Activated CD4-positive, alpha-beta memory T cell treated with anti-CD3 and anti-CD28 coated beads for 36 hours (primary cell): ENCODE data around the gene USP46. TPM values are rescaled to one million over a fixed set of nuclear protein-coding genes. Genes with fewer than 3 reads are reported as not detected.
A peak's percentile ranks its signal among the peaks of the same experiment; 100 is the strongest.

Source experiments
- CTCF ChIA-PET: fragments of 350-600 bp; sonication (Branson Sonifier 250); formaldehyde crosslinking; loops from one replicate; lab custom pipeline; 2021; ENCODE audit warnings: antibody characterized with exemption, inconsistent platforms; lab: Charles Lee
- POLR2A ChIA-PET: fragments of 350-600 bp; sonication (Branson Sonifier 250); formaldehyde crosslinking; loops from one replicate; lab custom pipeline; 2021; ENCODE audit warnings: antibody characterized with exemption; lab: Charles Lee
- DNase-seq: peaks from one replicate; pipeline ENCODE4 v3.0.0-alpha.2; 2020
- H3K27ac Mint-ChIP-seq: one replicate; pipeline ENCODE4 v1.8.0; 2021; ENCODE audit warnings: mixed read lengths
- H3K27me3 Mint-ChIP-seq: one replicate; pipeline ENCODE4 v1.8.0; 2021; ENCODE audit warnings: mixed read lengths
- H3K36me3 Mint-ChIP-seq: one replicate; pipeline ENCODE4 v1.8.0; 2021; ENCODE audit warnings: mixed read lengths
- H3K4me1 Mint-ChIP-seq: one replicate; pipeline ENCODE4 v1.8.0; 2021; ENCODE audit warnings: low read depth, mixed read lengths
- H3K4me3 Mint-ChIP-seq: one replicate; pipeline ENCODE4 v1.8.0; 2021; ENCODE audit warnings: mild to moderate bottlenecking, mixed read lengths
- H3K9me3 Mint-ChIP-seq: one replicate; pipeline ENCODE4 v1.8.0; 2021; ENCODE audit warnings: mixed read lengths
- intact Hi-C: fragments of 100-400 bp; cut with micrococcal nuclease; formaldehyde crosslinking; loops from one replicate; pipeline ENCODE4 v1.15.1; 2023
- total RNA-seq, 2 experiments: library from RNA; stranded (reverse); gene quantifications; one replicate each; pipeline ENCODE4 v1.2.3, GENCODE V29; 2021

USP46 gene
- total RNA-seq, 2 experiments from 2014 or later = 6.2 to 7.0 TPM

GRCh38 chr4:52670739-52671138, 11.6 kb upstream of the USP46 start:
- ChIA-PET CTCF (no interaction called here), POLR2A (no interaction called here)
- Mint-ChIP-seq H3K36me3 (no peaks in the 10 kb centered on the region), H3K9me3 (no peaks in the 10 kb centered on the region), H3K27me3 (peaks cover 11% of the 10 kb centered on the region), H3K4me1 (no peaks in the 10 kb centered on the region), H3K4me3 (no peak overlapping the region), H3K27ac (no peak overlapping the region)
- no peak for DNase-seq
- intact Hi-C loops = no loop called here

- Mint-ChIP-seq H3K4me1 (no peaks in the 10 kb centered on the region), H3K9me3 (no peaks in the 10 kb centered on the region), H3K4me3 (no peak overlapping the region), H3K36me3 (no peaks in the 10 kb centered on the region), H3K27ac (no peak overlapping the region), H3K27me3 (peaks cover 11% of the 10 kb centered on the region)
- CTCF ChIA-PET = no interaction called here
- intact Hi-C loops = no loop called here
- no peak for DNase-seq
- POLR2A ChIA-PET = no interaction called here
These were observed 11.0 kb upstream of the USP46 start for GRCh38 chr4:52670121-52670520.

- CTCF ChIA-PET = interaction anchor here (0.8 to 2.3 kb wide), 4 partner anchors 20 to 120 kb away, joined by 3 to 18 read pairs (median 3); no protein-coding TSS in a partner anchor
These were observed 6.5 kb upstream of the USP46 start for GRCh38 chr4:52665592-52665991.

GRCh38 chr4:52664479-52664878, 5.4 kb upstream of the USP46 start:
- intact Hi-C loops = loop anchor here (2.0 to 5.0 kb wide), 3 partner anchors 120 to 318 kb away; no protein-coding TSS in a partner anchor
- peaks cover 12% of the 10 kb centered on the region for H3K36me3 Mint-ChIP-seq
- CTCF ChIA-PET = interaction anchor here (0.8 to 2.3 kb wide), 2 partner anchors 75 to 119 kb away, joined by 3 to 18 read pairs; no protein-coding TSS in a partner anchor

More at GRCh38 chr4:52665592-52665991, 6.5 kb upstream of the USP46 start:
- H3K36me3 Mint-ChIP-seq = peaks cover 9% of the 10 kb centered on the region
- intact Hi-C loops = loop anchor here (1.0 to 2.0 kb wide), 3 partner anchors 121 to 317 kb away; no protein-coding TSS in a partner anchor
- peaks cover 4% of the 10 kb centered on the region for H3K9me3 Mint-ChIP-seq
- no peak for DNase-seq
- H3K4me1 Mint-ChIP-seq = peaks cover 11% of the 10 kb centered on the region
- POLR2A ChIA-PET = no interaction called here
- no peak overlapping the region for H3K27ac Mint-ChIP-seq
- H3K27me3 Mint-ChIP-seq = peaks cover 8% of the 10 kb centered on the region
- H3K4me3 Mint-ChIP-seq = no peak overlapping the region

GRCh38 chr4:52661966-52662690, 3.0 kb upstream of the USP46 start:
- H3K27me3 Mint-ChIP-seq = peaks cover 2% of the 10 kb centered on the region
- intact Hi-C loops = loop anchor here (5.0 kb wide), 1 partner anchor 160 kb away; no protein-coding TSS in a partner anchor
- no peak overlapping the region for H3K27ac Mint-ChIP-seq
- H3K36me3 Mint-ChIP-seq = peaks cover 12% of the 10 kb centered on the region
- H3K4me1 Mint-ChIP-seq = peaks cover 30% of the 10 kb centered on the region
- ChIA-PET POLR2A (interaction anchor here (0.9 kb wide), 1 partner anchor 50 kb away, joined by 4 read pairs; no protein-coding TSS in a partner anchor), CTCF (interaction anchor here (0.6 to 1.4 kb wide), 2 partner anchors 74 to 321 kb away, joined by 3 read pairs; no protein-coding TSS in a partner anchor)
- DNase-seq = no peak
- no peak overlapping the region for H3K4me3 Mint-ChIP-seq
- H3K9me3 Mint-ChIP-seq = peaks cover 4% of the 10 kb centered on the region

More at GRCh38 chr4:52664479-52664878, 5.4 kb upstream of the USP46 start:
- no peak overlapping the region for H3K4me3 Mint-ChIP-seq
- H3K4me1 Mint-ChIP-seq = peaks cover 17% of the 10 kb centered on the region
- POLR2A ChIA-PET = no interaction called here
- peaks cover 4% of the 10 kb centered on the region for H3K9me3 Mint-ChIP-seq
- no peak for DNase-seq
- peaks cover 8% of the 10 kb centered on the region for H3K27me3 Mint-ChIP-seq
- no peak overlapping the region for H3K27ac Mint-ChIP-seq

- DNase-seq = no peak
- peak overlapping the region; percentile 22 for H3K4me3 Mint-ChIP-seq
- H3K4me1 Mint-ChIP-seq = peaks cover 35% of the 10 kb centered on the region
- POLR2A ChIA-PET = interaction anchor here (0.7 to 1.7 kb wide), 2 partner anchors 15 to 51 kb away, joined by 3 to 6 read pairs; no protein-coding TSS in a partner anchor
- CTCF ChIA-PET = interaction anchor here (1.0 kb wide), 1 partner anchor 115 kb away, joined by 4 read pairs; no protein-coding TSS in a partner anchor
- H3K36me3 Mint-ChIP-seq = peaks cover 16% of the 10 kb centered on the region
- no peak overlapping the region for H3K27ac Mint-ChIP-seq
- intact Hi-C loops = loop anchor here (1.0 to 5.0 kb wide), 2 partner anchors 162 to 818 kb away; no protein-coding TSS in a partner anchor
- H3K9me3 Mint-ChIP-seq = peaks cover 4% of the 10 kb centered on the region
- peaks cover 2% of the 10 kb centered on the region for H3K27me3 Mint-ChIP-seq
These were observed 1.5 kb upstream of the USP46 start for GRCh38 chr4:52660643-52661042.

GRCh38 chr4:52659722-52660261, 691 bp upstream of the USP46 start:
- peak overlapping the region; percentile 79 for H3K27ac Mint-ChIP-seq
- peaks cover 16% of the 10 kb centered on the region for H3K36me3 Mint-ChIP-seq
- POLR2A ChIA-PET = interaction anchor here (0.9 to 1.7 kb wide), 4 partner anchors 52 to 163 kb away, joined by 3 to 6 read pairs (median 4); no protein-coding TSS in a partner anchor

GRCh38 chr4:52658641-52659000, 480 bp downstream of the USP46 start:
- Mint-ChIP-seq H3K27me3 (peaks cover 2% of the 10 kb centered on the region), H3K36me3 (peaks cover 18% of the 10 kb centered on the region), H3K4me1 (peaks cover 40% of the 10 kb centered on the region), H3K9me3 (peaks cover 11% of the 10 kb centered on the region), H3K4me3 (peak overlapping the region; percentile 73), H3K27ac (no peak overlapping the region)
- intact Hi-C loops = loop anchor here (2.0 kb wide), 1 partner anchor 16 kb away; no protein-coding TSS in a partner anchor
- ChIA-PET POLR2A (interaction anchor here (1.0 to 2.2 kb wide), 6 partner anchors 11 to 164 kb away, joined by 3 to 19 read pairs (median 4); no protein-coding TSS in a partner anchor), CTCF (interaction anchor here (0.5 to 2.2 kb wide), 2 partner anchors 54 to 202 kb away, joined by 3 to 7 read pairs; no protein-coding TSS in a partner anchor)
- DNase-seq = no peak

More at GRCh38 chr4:52659722-52660261, 691 bp upstream of the USP46 start:
- Mint-ChIP-seq H3K4me3 (peak overlapping the region; percentile 84), H3K9me3 (peaks cover 7% of the 10 kb centered on the region), H3K27me3 (peaks cover 2% of the 10 kb centered on the region), H3K4me1 (peaks cover 40% of the 10 kb centered on the region)
- peak; percentile 30 for DNase-seq
- CTCF ChIA-PET = interaction anchor here (0.8 to 2.2 kb wide), 2 partner anchors 53 to 204 kb away, joined by 4 to 7 read pairs; no protein-coding TSS in a partner anchor
- intact Hi-C loops = loop anchor here (1.0 to 5.0 kb wide), 5 partner anchors 17 to 817 kb away; no protein-coding TSS in a partner anchor

GRCh38 chr4:52657618-52658501, 1.2 kb downstream of the USP46 start:
- H3K4me3 Mint-ChIP-seq = peak overlapping the region; percentile 70
- no peak for DNase-seq
- peaks cover 40% of the 10 kb centered on the region for H3K4me1 Mint-ChIP-seq
- H3K27ac Mint-ChIP-seq = no peak overlapping the region
- H3K9me3 Mint-ChIP-seq = peaks cover 14% of the 10 kb centered on the region
- H3K36me3 Mint-ChIP-seq = peaks cover 21% of the 10 kb centered on the region
- CTCF ChIA-PET = interaction anchor here (0.5 to 2.2 kb wide), 5 partner anchors 14 to 202 kb away, joined by 3 to 7 read pairs (median 3); no protein-coding TSS in a partner anchor
- POLR2A ChIA-PET = interaction anchor here (1.0 to 2.2 kb wide), 4 partner anchors 10 to 64 kb away, joined by 3 to 19 read pairs (median 4); no protein-coding TSS in a partner anchor
- intact Hi-C loops = loop anchor here (2.0 kb wide), 1 partner anchor 15 kb away; no protein-coding TSS in a partner anchor
- peaks cover 2% of the 10 kb centered on the region for H3K27me3 Mint-ChIP-seq

- H3K9me3 Mint-ChIP-seq = peaks cover 12% of the 10 kb centered on the region
- peaks cover 2% of the 10 kb centered on the region for H3K27me3 Mint-ChIP-seq
- peaks cover 40% of the 10 kb centered on the region for H3K4me1 Mint-ChIP-seq
- H3K4me3 Mint-ChIP-seq = peak overlapping the region; percentile 11
- POLR2A ChIA-PET = interaction anchor here (1.3 to 2.2 kb wide), 2 partner anchors 55 to 62 kb away, joined by 4 to 19 read pairs; no protein-coding TSS in a partner anchor
- H3K36me3 Mint-ChIP-seq = peaks cover 22% of the 10 kb centered on the region
- intact Hi-C loops = no loop called here
- CTCF ChIA-PET = interaction anchor here (0.9 to 1.2 kb wide), 3 partner anchors 14 to 111 kb away, joined by 3 read pairs; no protein-coding TSS in a partner anchor
- no peak for DNase-seq
- H3K27ac Mint-ChIP-seq = no peak overlapping the region
These were observed 1.8 kb downstream of the USP46 start for GRCh38 chr4:52657292-52657617.
